GM21825 (cell line): Measurements from ENCODE around the gene PHACTR3.
A peak's percentile ranks its signal among the peaks of the same experiment; 100 is the strongest.

Source experiments
- ATAC-seq: cut with Tn5 transposase; IDR thresholded peaks from one replicate; pipeline ENCODE4 v1.9.1; 2021; ENCODE audit warnings: mild to moderate bottlenecking, moderate library complexity; ENCODE audit not compliant: unreplicated experiment

Gene PHACTR3

GRCh38 chr20:59588236-59588855 is 16.0 kb upstream of the PHACTR3 start:
- no peak for ATAC-seq

GRCh38 chr20:59589086-59589684 is 15.2 kb upstream of the PHACTR3 start:
- ATAC-seq: no peak

- ATAC-seq: no peak
These were observed 13.3 kb upstream of the PHACTR3 start for GRCh38 chr20:59591061-59591460.

- ATAC-seq: no peak
These were observed 7.7 kb upstream of the PHACTR3 start for GRCh38 chr20:59596690-59597089.

- no peak for ATAC-seq
These were observed 7.1 kb upstream of the PHACTR3 start for GRCh38 chr20:59597240-59597639.

- peak; percentile 57 for ATAC-seq
These were observed 5.6 kb upstream of the PHACTR3 start for GRCh38 chr20:59598625-59599310.

- no peak for ATAC-seq
These were observed 4.4 kb upstream of the PHACTR3 start for GRCh38 chr20:59599941-59600340.

GRCh38 chr20:59600472-59600871 is 3.9 kb upstream of the PHACTR3 start:
- ATAC-seq: no peak

GRCh38 chr20:59602546-59603080 is 1.7 kb upstream of the PHACTR3 start:
- no peak for ATAC-seq

GRCh38 chr20:59603176-59603575 is 1.2 kb upstream of the PHACTR3 start:
- ATAC-seq: no peak

- ATAC-seq: no peak
These were observed 631 bp downstream of the PHACTR3 start for GRCh38 chr20:59604741-59605600.

GRCh38 chr20:59605601-59606364 is 1.4 kb downstream of the PHACTR3 start:
- no peak for ATAC-seq

- ATAC-seq: no peak
These were observed 2.2 kb downstream of the PHACTR3 start for GRCh38 chr20:59606566-59606965.

- no peak for ATAC-seq
These were observed 4.1 kb downstream of the PHACTR3 start for GRCh38 chr20:59608396-59608795.

GRCh38 chr20:59608871-59609270 is 4.5 kb downstream of the PHACTR3 start:
- ATAC-seq: no peak

GRCh38 chr20:59611286-59611685 is 6.9 kb downstream of the PHACTR3 start:
- no peak for ATAC-seq

- ATAC-seq: no peak
These were observed 9.5 kb downstream of the PHACTR3 start for GRCh38 chr20:59613861-59614260.

- no peak for ATAC-seq
These were observed 10.4 kb downstream of the PHACTR3 start for GRCh38 chr20:59614714-59615113.

- no peak for ATAC-seq
These were observed 12.0 kb downstream of the PHACTR3 start for GRCh38 chr20:59616306-59616705.

GRCh38 chr20:59617221-59617620 is 12.9 kb downstream of the PHACTR3 start:
- no peak for ATAC-seq
